A549 (cell line): ENCODE data around the gene PRKAR1B.

ENCODE experiments used
- CBX8 ChIP-seq: fragments of 200-600 bp; sonication (generic); IDR thresholded peaks from 2 replicates; pipeline ENCODE4 v1.6.1; 2016
- CEBPB ChIP-seq, 2 experiments: fragments of >200 bp in 1 of 2; sonication (Bioruptor Twin) in 1 of 2; formaldehyde crosslinking in 1 of 2; IDR thresholded peaks; 2 replicates each; pipeline ENCODE4 v1.6.1; 2012 to 2016
- CTCF ChIP-seq: fragments of >200 bp; sonication (Bioruptor Twin); formaldehyde crosslinking; IDR thresholded peaks from 3 replicates; pipeline ENCODE4 v1.5.1; 2016
- EP300 ChIP-seq, 2 experiments: fragments of >200 bp; sonication (Bioruptor Twin); formaldehyde crosslinking; IDR thresholded peaks; 2 replicates in 1 of 2; 3 replicates in 1 of 2; pipeline ENCODE4 v1.6.1; 2016 to 2017
- ESRRA ChIP-seq: fragments of 150-350 bp; IDR thresholded peaks from 2 replicates; pipeline ENCODE4 v1.6.1; 2014; ENCODE audit warnings: mild to moderate bottlenecking, low read length, borderline replicate concordance
- KDM1A ChIP-seq: fragments of 200-600 bp; sonication (generic); IDR thresholded peaks from 2 replicates; pipeline ENCODE4 v1.6.1; 2016; ENCODE audit warnings: low read depth, mild to moderate bottlenecking
- MAFK ChIP-seq: fragments of 450-650 bp; IDR thresholded peaks from 2 replicates; pipeline ENCODE4 v1.6.1; 2014; ENCODE audit not compliant: partially characterized antibody
- MYC ChIP-seq: IDR thresholded peaks from 2 replicates; pipeline ENCODE4 v1.6.1; 2012; ENCODE audit warnings: mild to moderate bottlenecking, inconsistent platforms, low read length, improper control_type of control experiment, borderline replicate concordance
- POLR2A ChIP-seq: IDR thresholded peaks from 2 replicates; pipeline ENCODE4 v1.6.1; 2012; ENCODE audit warnings: mild to moderate bottlenecking, low read length
- POLR2AphosphoS2 ChIP-seq: conservative IDR thresholded peaks from 2 replicates; pipeline ENCODE4 v1.6.1; 2012; ENCODE audit warnings: low read length, improper control_type of control experiment, inconsistent platforms
- RAD21 ChIP-seq, 2 experiments: fragments of >200 bp in 1 of 2; sonication (Bioruptor Twin) in 1 of 2; formaldehyde crosslinking in 1 of 2; IDR thresholded peaks in 1 of 2; conservative IDR thresholded peaks in 1 of 2; 2 replicates in 1 of 2; 3 replicates in 1 of 2; pipeline ENCODE4 v1.6.1; 2012 to 2018; ENCODE audit warnings: inconsistent platforms in 1 of 2
- USF2 ChIP-seq: fragments of 450-650 bp; IDR thresholded peaks from 2 replicates; pipeline ENCODE4 v1.6.1; 2014; ENCODE audit warnings: antibody characterized with exemption
- ZFP36 ChIP-seq: fragments of 450-650 bp; IDR thresholded peaks from 2 replicates; pipeline ENCODE4 v1.6.1; 2014; ENCODE audit warnings: borderline replicate concordance; ENCODE audit not compliant: partially characterized antibody
- ZNF302 ChIP-seq: fragments of 250-450 bp; sonication (Bioruptor Pico); IDR thresholded peaks from 2 replicates; pipeline ENCODE4 v1.9.0; 2021; ENCODE audit warnings: inconsistent platforms, mild to moderate bottlenecking, moderate library complexity

GRCh38 chr7:618539-619367 is 108.3 kb downstream of the PRKAR1B start:
- TF ChIP-seq CTCF (no peak), POLR2AphosphoS2 (no peak), EP300 (IDR thresholded peaks at IDR 0.05) (no peak), ZNF302 (CRISPR knock-in tag) (no peak), MAFK (no peak), MYC (no peak), ESRRA (no peak), POLR2A (no peak), CBX8 (no peak), CEBPB (IDR thresholded peaks at IDR 0.05) (no peak), ZFP36 (no peak), USF2 (no peak), KDM1A (no peak), RAD21 (conservative IDR thresholded peaks at IDR 0.05 in 1 of 2, IDR thresholded peaks at IDR 0.05 in 1 of 2) (no peak)
